H1 (cell line): ENCODE data around the gene NEDD9.

ENCODE experiments used
- CBX8 ChIP-seq: fragments of 300-800, 300-1000 bp; sonication (generic); IDR thresholded peaks from 2 replicates; pipeline ENCODE4 v1.7.1; 2016; ENCODE audit warnings: low read depth, low read length, borderline replicate concordance
- CHD1 ChIP-seq: IDR thresholded peaks from 2 replicates; pipeline ENCODE4 v1.6.1; 2012; ENCODE audit warnings: low read depth, low read length, improper control_type of control experiment
- EZH2 ChIP-seq: fragments of 200-600 bp; sonication (generic); IDR thresholded peaks from 2 replicates; pipeline ENCODE4 v1.7.1; 2012; ENCODE audit warnings: low read depth, mild to moderate bottlenecking, moderate library complexity, low read length, inconsistent platforms; ENCODE audit not compliant: severe bottlenecking
- NRF1 ChIP-seq: IDR thresholded peaks from 2 replicates; pipeline ENCODE4 v1.6.1; 2011; ENCODE audit warnings: mild to moderate bottlenecking, low read depth, low read length, improper control_type of control experiment
- POLR2A ChIP-seq, 2 experiments: IDR thresholded peaks; 1 replicate in 1 of 2; 2 replicates in 1 of 2; pipeline ENCODE4 v1.6.1; 2011; ENCODE audit warnings: low read depth in 2 of 2, low read length in 2 of 2, mild to moderate bottlenecking in 2 of 2; ENCODE audit errors: control extremely low read depth in 1 of 2
- SP1 ChIP-seq: IDR thresholded peaks from 2 replicates; pipeline ENCODE4 v1.6.1; 2011; ENCODE audit warnings: low read depth, low read length
- SUZ12 ChIP-seq: fragments of 200-600 bp; sonication (generic); IDR thresholded peaks from 2 replicates; pipeline ENCODE4 v1.6.1; 2012; ENCODE audit warnings: mild to moderate bottlenecking, inconsistent platforms, low read length, moderate library complexity, mixed read lengths
- TAF1 ChIP-seq: IDR thresholded peaks from 2 replicates; pipeline ENCODE4 v1.6.1; 2011; ENCODE audit warnings: mild to moderate bottlenecking, low read depth, low read length
- ZNF274 ChIP-seq: IDR thresholded peaks from 2 replicates; pipeline ENCODE4 v1.7.0; 2012; ENCODE audit warnings: low read length, borderline replicate concordance; ENCODE audit errors: extremely low read depth
- TF ChIP-seq, protein P1 (sequence below): IDR thresholded peaks from 2 replicates; pipeline ENCODE4 v1.6.1; 2011; ENCODE audit warnings: low read length, improper control_type of control experiment
- TF ChIP-seq, protein P2 (sequence below), 3 experiments: IDR thresholded peaks; 1 replicate in 2 of 3; 2 replicates in 1 of 3; pipeline versions ENCODE4 v1.5.1 to v1.6.1; 2011; ENCODE audit warnings: low read length in 3 of 3, mild to moderate bottlenecking in 3 of 3, inconsistent platforms in 2 of 3, low read depth in 1 of 3, moderate library complexity in 1 of 3; ENCODE audit not compliant: insufficient read depth in 1 of 3; ENCODE audit errors: control extremely low read depth in 1 of 3
- TF ChIP-seq, protein P3 (sequence below): IDR thresholded peaks from 2 replicates; pipeline ENCODE4 v1.6.1; 2011; ENCODE audit warnings: low read depth, mild to moderate bottlenecking, low read length; ENCODE audit not compliant: insufficient read depth

DNA sequence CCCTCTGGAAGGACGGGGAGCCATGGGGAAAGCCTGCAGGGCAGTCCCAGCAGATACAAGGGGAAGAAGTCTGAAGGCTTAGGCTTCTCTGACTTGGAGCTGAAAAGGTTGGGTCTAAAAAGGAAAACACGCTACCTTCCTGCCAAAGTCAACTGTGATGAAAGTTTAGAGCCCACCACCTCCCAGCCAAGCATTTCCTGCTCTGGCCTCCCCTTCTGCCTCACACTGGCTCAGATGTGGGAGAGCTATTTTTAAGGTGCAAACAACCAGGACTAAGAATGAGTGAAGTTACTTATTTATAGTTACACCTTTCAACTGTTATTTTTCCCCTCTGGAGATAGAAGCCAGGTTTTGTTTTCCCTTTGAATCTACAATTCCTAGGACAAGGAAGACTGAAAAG, 21.2 kb downstream of the NEDD9 start:
- TF ChIP-seq SUZ12 = no peak
- TF ChIP-seq POLR2A (IDR thresholded peaks at IDR 0.05; ENCODE audit: control extremely low read depth in 1 of 2, low read depth in 2 of 2, low read length in 2 of 2) = no peak
- TF ChIP-seq, protein P1, sequence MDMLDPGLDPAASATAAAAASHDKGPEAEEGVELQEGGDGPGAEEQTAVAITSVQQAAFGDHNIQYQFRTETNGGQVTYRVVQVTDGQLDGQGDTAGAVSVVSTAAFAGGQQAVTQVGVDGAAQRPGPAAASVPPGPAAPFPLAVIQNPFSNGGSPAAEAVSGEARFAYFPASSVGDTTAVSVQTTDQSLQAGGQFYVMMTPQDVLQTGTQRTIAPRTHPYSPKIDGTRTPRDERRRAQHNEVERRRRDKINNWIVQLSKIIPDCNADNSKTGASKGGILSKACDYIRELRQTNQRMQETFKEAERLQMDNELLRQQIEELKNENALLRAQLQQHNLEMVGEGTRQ = no peak
- TF ChIP-seq, protein P2, sequence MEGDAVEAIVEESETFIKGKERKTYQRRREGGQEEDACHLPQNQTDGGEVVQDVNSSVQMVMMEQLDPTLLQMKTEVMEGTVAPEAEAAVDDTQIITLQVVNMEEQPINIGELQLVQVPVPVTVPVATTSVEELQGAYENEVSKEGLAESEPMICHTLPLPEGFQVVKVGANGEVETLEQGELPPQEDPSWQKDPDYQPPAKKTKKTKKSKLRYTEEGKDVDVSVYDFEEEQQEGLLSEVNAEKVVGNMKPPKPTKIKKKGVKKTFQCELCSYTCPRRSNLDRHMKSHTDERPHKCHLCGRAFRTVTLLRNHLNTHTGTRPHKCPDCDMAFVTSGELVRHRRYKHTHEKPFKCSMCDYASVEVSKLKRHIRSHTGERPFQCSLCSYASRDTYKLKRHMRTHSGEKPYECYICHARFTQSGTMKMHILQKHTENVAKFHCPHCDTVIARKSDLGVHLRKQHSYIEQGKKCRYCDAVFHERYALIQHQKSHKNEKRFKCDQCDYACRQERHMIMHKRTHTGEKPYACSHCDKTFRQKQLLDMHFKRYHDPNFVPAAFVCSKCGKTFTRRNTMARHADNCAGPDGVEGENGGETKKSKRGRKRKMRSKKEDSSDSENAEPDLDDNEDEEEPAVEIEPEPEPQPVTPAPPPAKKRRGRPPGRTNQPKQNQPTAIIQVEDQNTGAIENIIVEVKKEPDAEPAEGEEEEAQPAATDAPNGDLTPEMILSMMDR (IDR thresholded peaks at IDR 0.05; ENCODE audit: control extremely low read depth in 1 of 3, insufficient read depth in 1 of 3, low read depth in 1 of 3, low read length in 3 of 3) = no peak
- TF ChIP-seq TAF1 = no peak
- TF ChIP-seq, protein P3, sequence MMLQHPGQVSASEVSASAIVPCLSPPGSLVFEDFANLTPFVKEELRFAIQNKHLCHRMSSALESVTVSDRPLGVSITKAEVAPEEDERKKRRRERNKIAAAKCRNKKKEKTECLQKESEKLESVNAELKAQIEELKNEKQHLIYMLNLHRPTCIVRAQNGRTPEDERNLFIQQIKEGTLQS = no peak
- no peak for TF ChIP-seq SP1
- TF ChIP-seq NRF1 = no peak
- no peak for TF ChIP-seq CBX8
- no peak for TF ChIP-seq EZH2
- TF ChIP-seq CHD1 = no peak
- TF ChIP-seq ZNF274 = no peak
